K562 (cell line): ENCODE data around the gene VPS33B. TPM values are rescaled to one million over a fixed set of nuclear protein-coding genes. Genes with fewer than 3 reads are reported as not detected.

Experiments used
- ATAC-seq: fragments of 200-7000 bp; cut with Tn5 transposase; 3 replicates; pipeline ENCODE4 v1.9.1; 2020; ENCODE audit warnings: moderate library complexity
- BruUV-seq: library from RNA; stranded (reverse); fragments of 400-500 nt; replicated peaks from 2 replicates; lab custom pipeline; 2021; lab: Mats Ljungman, UMichigan
- CTCF ChIA-PET: fragments of 300-600 bp; formaldehyde crosslinking; extraction: SDS; loops from one replicate; lab custom pipeline; 2021; ENCODE audit warnings: low intra/inter-chr PET ratio; lab: Yijun Ruan, JAX
- POLR2A ChIA-PET: fragments of 300-600, 350-650 bp; sonication (Branson Sonifier 250); formaldehyde crosslinking; extraction: SDS; loops from one replicate; lab custom pipeline; 2021; ENCODE audit warnings: antibody characterized with exemption, inconsistent platforms; lab: Yijun Ruan, JAX
- DNase-seq, 4 experiments: peaks; one replicate each; pipeline versions ENCODE4 v3.0.0 to v3.0.0-alpha.2; 2011 to 2018; ENCODE audit warnings: low spot score in 3 of 4, mixed read lengths in 3 of 4; ENCODE audit errors: extremely low read depth in 1 of 4
- FAIRE-seq: peaks from 2 replicates; lab custom pipeline; 2011; peaks lifted over from hg19 to GRCh38; lab: Jason Lieb, UNC
- H2AFZ ChIP-seq: 2 replicates; pipeline ENCODE4 v1.6.0; 2011; ENCODE audit warnings: low read depth, low read length, control low read depth, inconsistent platforms
- H3K27ac ChIP-seq: fragments of 200-600 bp; 3 replicates; pipeline ENCODE4 v1.8.0; 2011; ENCODE audit warnings: low read depth, mild to moderate bottlenecking, control low read depth, inconsistent platforms, low read length, moderate library complexity, mixed read lengths; ENCODE audit errors: extremely low read depth
- H3K27me3 ChIP-seq, 2 experiments: fragments of 300-600 bp in 1 of 2; 2 replicates in 1 of 2; 3 replicates in 1 of 2; pipeline versions ENCODE4 v1.6.0 to v1.8.0; 2011; ENCODE audit warnings: inconsistent platforms in 2 of 2, low read length in 2 of 2, mild to moderate bottlenecking in 1 of 2, mixed read lengths in 1 of 2, moderate library complexity in 1 of 2; ENCODE audit not compliant: control insufficient read depth in 2 of 2, insufficient read depth in 2 of 2
- H3K36me3 ChIP-seq: fragments of 300-600 bp; 3 replicates; pipeline ENCODE4 v1.8.0; 2011; ENCODE audit warnings: mild to moderate bottlenecking, low read length, inconsistent platforms; ENCODE audit not compliant: control insufficient read depth, insufficient read depth
- H3K4me1 ChIP-seq, 2 experiments: fragments of 200-600 bp in 1 of 2; replicated peaks in 1 of 2; 2 replicates in 1 of 2; 3 replicates in 1 of 2; pipeline versions ENCODE4 v1.5.1 to v1.8.0; 2011; ENCODE audit warnings: inconsistent platforms in 2 of 2, low read length in 2 of 2, mild to moderate bottlenecking in 1 of 2, mixed read lengths in 1 of 2, moderate library complexity in 1 of 2; ENCODE audit not compliant: control insufficient read depth in 2 of 2, insufficient read depth in 2 of 2
- H3K4me2 ChIP-seq: 2 replicates; pipeline ENCODE4 v1.6.1; 2011; ENCODE audit warnings: low read length, control low read depth, inconsistent platforms, mixed read lengths; ENCODE audit not compliant: insufficient read depth
- H3K4me3 ChIP-seq: fragments of 200-600 bp; sonication (generic), shearing (Covaris generic); 2 replicates; pipeline ENCODE4 v1.5.1; 2016; ENCODE audit warnings: control low read depth, inconsistent platforms
- H3K79me2 ChIP-seq: fragments of 200-600 bp; 3 replicates; pipeline ENCODE4 v1.8.0; 2011; ENCODE audit warnings: low read length, inconsistent platforms; ENCODE audit not compliant: control insufficient read depth, insufficient read depth
- H3K9ac ChIP-seq, 2 experiments: 2 replicates each; pipeline versions ENCODE4 v1.6.0 to v1.6.1; 2011; ENCODE audit warnings: low read depth in 2 of 2, low read length in 2 of 2, control low read depth in 1 of 2, inconsistent platforms in 1 of 2, mild to moderate bottlenecking in 1 of 2, mixed read lengths in 1 of 2; ENCODE audit not compliant: insufficient read depth in 1 of 2
- H3K9me1 ChIP-seq: one replicate; pipeline ENCODE4 v1.6.0; 2011; ENCODE audit warnings: inconsistent platforms, mild to moderate bottlenecking, low read length, moderate library complexity; ENCODE audit not compliant: control insufficient read depth, insufficient read depth
- H3K9me3 ChIP-seq: replicated peaks from 2 replicates; pipeline ENCODE4 v1.5.1; 2011; ENCODE audit warnings: low read depth, low read length, inconsistent platforms; ENCODE audit not compliant: control insufficient read depth, insufficient read depth
- H4K20me1 ChIP-seq: replicated peaks from 2 replicates; pipeline ENCODE4 v1.6.1; 2011; ENCODE audit warnings: low read length, inconsistent platforms, mixed read lengths; ENCODE audit not compliant: control insufficient read depth, insufficient read depth
- CEBPB ChIP-seq: fragments of 450-650 bp; IDR thresholded peaks from 2 replicates; pipeline ENCODE4 v1.6.1; 2016; ENCODE audit warnings: missing genetic modification characterization, missing compliant biosample characterization
- CEBPG ChIP-seq, 3 experiments: fragments of 200-800 bp in 1 of 3; sonication (Bioruptor generic) in 1 of 3; sonication (generic) in 1 of 3; formaldehyde crosslinking in 1 of 3; IDR thresholded peaks in 2 of 3; conservative IDR thresholded peaks in 1 of 3; 2 replicates each; pipeline versions ENCODE4 v1.6.1 to v1.8.0; 2016 to 2022; ENCODE audit warnings: missing compliant biosample characterization in 2 of 3, missing genetic modification characterization in 2 of 3, mild to moderate bottlenecking in 1 of 3, missing genetic modification reagents in 1 of 3
- ZNF318 ChIP-seq, 2 experiments: fragments of 450-650 bp; IDR thresholded peaks; 2 replicates each; pipeline ENCODE4 v1.6.1; 2016; ENCODE audit warnings: mild to moderate bottlenecking in 2 of 2, borderline replicate concordance in 1 of 2, low read depth in 1 of 2, moderate library complexity in 1 of 2
- WGBS: fragments of 100-300 bp; shearing (Covaris generic); methylation state at CpG from one replicate; pipeline ENCODE4 v1.1.6; 2016; ENCODE audit warnings: low coverage, mixed read lengths; ENCODE audit not compliant: insufficient coverage; ENCODE audit errors: missing lambda C conversion rate; 5-methylcytosine and 5-hydroxymethylcytosine counted together
- in situ Hi-C: fragments of 300-500 bp; cut with MboI; formaldehyde crosslinking; loops from 4 replicates; pipeline ENCODE4 v1.15.0; 2018; ENCODE audit warnings: inconsistent platforms, mixed read lengths
- intact Hi-C: fragments of 100-400 bp; cut with micrococcal nuclease; formaldehyde crosslinking; loops from 2 replicates; pipeline ENCODE4 v1.14.2; 2022
- polyA plus RNA-seq, 8 experiments: library from polyadenylated mRNA; depleted of rRNA in 4 of 8; stranded (reverse) in 5 of 8; unstranded in 3 of 8; fragments of >200 nt; fragmentation: Nextera tagmentation in 2 of 8; fragmentation: Illumina TruSeq in 1 of 8; extraction: Ambion mirVana in 2 of 8; extraction: Trizol in 1 of 8; gene quantifications; 2 replicates each; pipeline versions ENCODE4 v1.2.1 to v1.2.3, GENCODE V29; 2011 to 2014; ENCODE audit warnings: inconsistent platforms in 1 of 8, missing spikeins in 1 of 8
- total RNA-seq, 7 experiments: library from RNA; depleted of rRNA in 6 of 7; stranded (reverse); fragments of >200 nt in 6 of 7; fragmentation: Illumina TruSeq in 2 of 7; extraction: Trizol in 2 of 7; gene quantifications; 2 replicates each; pipeline versions ENCODE4 v1.2.1 to v1.2.3, GENCODE V29; 2011 to 2021; ENCODE audit warnings: low replicate concordance in 1 of 7

The VPS33B gene
- total and polyA plus RNA-seq, 9 of the 15 experiments (the other 6 are each of a cell fraction or from before 2014, with no cell fraction given) = 9.4 to 25.5 (median 14.8) TPM

- Histone ChIP-seq H3K36me3 (peaks cover 17% of the 10 kb centered on the region; the same call in 2 of the 3 replicates), H2AFZ (no peak overlapping the region), H4K20me1 (peaks cover 9% of the 10 kb centered on the region; the same call in 1 of the 2 replicates), H3K27me3 (no peaks in the 10 kb centered on the region), H3K9ac (no peak overlapping the region), H3K4me1 (peaks cover 28 to 36% of the 10 kb centered on the region in 2 experiments; a peak in 4 of 5 replicates), H3K9me1 (no peaks in the 10 kb centered on the region), H3K9me3 (no peaks in the 10 kb centered on the region), H3K27ac (no peak overlapping the region), H3K79me2 (peaks cover 98% of the 10 kb centered on the region), H3K4me3 (no peak overlapping the region), H3K4me2 (no peak overlapping the region)
- ChIA-PET POLR2A (interaction anchor here (0.5 to 5.6 kb wide), 7 partner anchors 9 to 88 kb away, joined by 3 to 51 read pairs (median 3); no protein-coding TSS in a partner anchor), CTCF (no interaction called here)
- intact Hi-C loops (loop anchor here (5.0 kb wide), 2 partner anchors 33 to 57 kb away; no protein-coding TSS in a partner anchor), in situ Hi-C loops (no loop called here)
- FAIRE-seq = no peak
- DNase-seq = no peak
- TF ChIP-seq CEBPG (CRISPR knock-in tag; IDR thresholded peaks at IDR 0.05) (no peak), CEBPG (tag; conservative IDR thresholded peaks at IDR 0.05 in 1 of 2, IDR thresholded peaks at IDR 0.05 in 1 of 2) (peak; percentile 30 to 69; a peak in 3 of 4 replicates), CEBPB (tag) (peak; percentile 77), ZNF318 (IDR thresholded peaks at IDR 0.05; ENCODE audit: borderline replicate concordance in 1 of 2, low read depth in 1 of 2) (no peak)
- 95% methylated on average over 4 of the region's 4 CpGs for WGBS
- ATAC-seq = no peak
- BruUV-seq = no TSS peak
These were observed 31.9 kb downstream of the VPS33B start for GRCh38 chr15:90990446-90990845.
